ENCODE data around the gene NKAIN4. TPM values are rescaled to one million over a fixed set of nuclear protein-coding genes. Genes with fewer than 3 reads are reported as not detected.

The NKAIN4 gene
- total and polyA plus RNA-seq, 2 donors from 2014 or later = 29.7 to 107 TPM

DNA sequence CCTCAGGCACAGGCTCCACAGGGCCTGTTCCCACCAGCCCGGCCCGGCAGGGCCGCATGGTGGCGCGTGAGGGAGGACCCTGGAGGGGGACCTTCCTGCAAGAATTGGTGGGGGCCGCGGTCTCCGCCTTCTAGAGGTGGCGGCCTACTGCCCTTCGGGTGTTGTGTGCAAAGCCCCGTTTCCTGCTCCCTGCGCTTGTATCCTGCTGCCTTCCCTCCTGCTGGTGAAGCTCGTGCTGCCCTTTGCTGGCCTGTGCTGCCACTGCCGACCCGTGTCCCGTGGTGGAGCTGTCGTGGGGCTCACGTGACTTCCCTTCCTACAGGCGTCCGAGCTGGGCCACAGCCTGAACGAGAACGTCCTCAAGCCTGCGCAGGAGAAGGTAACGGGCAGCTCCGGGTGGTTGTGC lies 30.3 kb upstream of the NKAIN4 start:
- Histone ChIP-seq H3K9ac (ENCODE audit: low read length in 3 of 3) (no peak overlapping the region), H3K36me3 (ENCODE audit: control insufficient read depth in 2 of 3, insufficient read depth in 3 of 3, low read length in 3 of 3) (peaks cover 0 to 8% (median under 1%) of the 10 kb centered on the region in 3 donors), H3K27ac (ENCODE audit: low read depth in 2 of 2, low read length in 2 of 2) (no peak overlapping the region), H3K4me1 (ENCODE audit: control insufficient read depth in 2 of 3, insufficient read depth in 2 of 3, low read depth in 1 of 3, low read length in 3 of 3) (no peaks in the 10 kb centered on the region), H3K4me3 (ENCODE audit: low read length in 3 of 3) (no peak overlapping the region), H3K27me3 (ENCODE audit: control insufficient read depth, insufficient read depth, low read length) (no peaks in the 10 kb centered on the region), H3K9me3 (ENCODE audit: control insufficient read depth in 2 of 3, insufficient read depth in 1 of 3, low read length in 3 of 3) (no peaks in the 10 kb centered on the region)
- intact Hi-C loops (cut with DNase I) = no loop called here
- TF ChIP-seq, protein P1, sequence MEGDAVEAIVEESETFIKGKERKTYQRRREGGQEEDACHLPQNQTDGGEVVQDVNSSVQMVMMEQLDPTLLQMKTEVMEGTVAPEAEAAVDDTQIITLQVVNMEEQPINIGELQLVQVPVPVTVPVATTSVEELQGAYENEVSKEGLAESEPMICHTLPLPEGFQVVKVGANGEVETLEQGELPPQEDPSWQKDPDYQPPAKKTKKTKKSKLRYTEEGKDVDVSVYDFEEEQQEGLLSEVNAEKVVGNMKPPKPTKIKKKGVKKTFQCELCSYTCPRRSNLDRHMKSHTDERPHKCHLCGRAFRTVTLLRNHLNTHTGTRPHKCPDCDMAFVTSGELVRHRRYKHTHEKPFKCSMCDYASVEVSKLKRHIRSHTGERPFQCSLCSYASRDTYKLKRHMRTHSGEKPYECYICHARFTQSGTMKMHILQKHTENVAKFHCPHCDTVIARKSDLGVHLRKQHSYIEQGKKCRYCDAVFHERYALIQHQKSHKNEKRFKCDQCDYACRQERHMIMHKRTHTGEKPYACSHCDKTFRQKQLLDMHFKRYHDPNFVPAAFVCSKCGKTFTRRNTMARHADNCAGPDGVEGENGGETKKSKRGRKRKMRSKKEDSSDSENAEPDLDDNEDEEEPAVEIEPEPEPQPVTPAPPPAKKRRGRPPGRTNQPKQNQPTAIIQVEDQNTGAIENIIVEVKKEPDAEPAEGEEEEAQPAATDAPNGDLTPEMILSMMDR (IDR thresholded peaks at IDR 0.05; ENCODE audit: borderline replicate concordance, extremely low read depth, insufficient read depth) = no peak
- no peak for FAIRE-seq
- DNase-seq = peak in 1 of 5 donors; percentile 78

DNA sequence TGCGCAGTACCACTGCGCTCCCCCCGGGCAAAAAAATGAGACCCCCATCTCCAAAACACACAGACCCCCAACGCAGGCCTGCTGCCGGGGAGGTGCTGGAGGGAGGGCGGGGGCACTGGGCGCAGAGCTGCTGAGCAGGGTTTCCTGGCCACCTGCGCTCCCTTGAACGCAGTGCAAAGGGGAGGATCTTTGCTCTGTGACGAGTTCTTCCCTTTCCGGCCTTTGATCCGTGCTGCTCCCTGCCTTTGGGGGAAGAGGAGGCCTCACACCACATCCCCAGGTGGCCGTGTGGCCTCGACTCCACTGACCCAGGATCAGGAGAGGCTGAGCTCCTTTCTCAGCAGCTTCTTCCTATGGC lies 29.8 kb upstream of the NKAIN4 start:
- H3K27me3 ChIP-seq (ENCODE audit: control insufficient read depth, insufficient read depth, low read length) = no peaks in the 10 kb centered on the region
- H3K4me3 ChIP-seq (ENCODE audit: low read length in 3 of 3) = no peak overlapping the region
- FAIRE-seq (no peak), DNase-seq (no peak)
- TF ChIP-seq, protein P1 (IDR thresholded peaks at IDR 0.05; ENCODE audit: borderline replicate concordance, extremely low read depth, insufficient read depth) = no peak
- H3K9ac ChIP-seq (ENCODE audit: low read length in 3 of 3) = no peak overlapping the region
- H3K27ac ChIP-seq (ENCODE audit: low read depth in 2 of 2, low read length in 2 of 2) = no peak overlapping the region
- H3K9me3 ChIP-seq (ENCODE audit: control insufficient read depth in 2 of 3, insufficient read depth in 1 of 3, low read length in 3 of 3) = no peaks in the 10 kb centered on the region
- H3K36me3 ChIP-seq (ENCODE audit: control insufficient read depth in 2 of 3, insufficient read depth in 3 of 3, low read length in 3 of 3) = peaks cover 0 to 10% (median 3%) of the 10 kb centered on the region in 3 donors
- H3K4me1 ChIP-seq (ENCODE audit: control insufficient read depth in 2 of 3, insufficient read depth in 2 of 3, low read depth in 1 of 3, low read length in 3 of 3) = no peaks in the 10 kb centered on the region
- intact Hi-C loops (cut with DNase I) = no loop called here

DNA sequence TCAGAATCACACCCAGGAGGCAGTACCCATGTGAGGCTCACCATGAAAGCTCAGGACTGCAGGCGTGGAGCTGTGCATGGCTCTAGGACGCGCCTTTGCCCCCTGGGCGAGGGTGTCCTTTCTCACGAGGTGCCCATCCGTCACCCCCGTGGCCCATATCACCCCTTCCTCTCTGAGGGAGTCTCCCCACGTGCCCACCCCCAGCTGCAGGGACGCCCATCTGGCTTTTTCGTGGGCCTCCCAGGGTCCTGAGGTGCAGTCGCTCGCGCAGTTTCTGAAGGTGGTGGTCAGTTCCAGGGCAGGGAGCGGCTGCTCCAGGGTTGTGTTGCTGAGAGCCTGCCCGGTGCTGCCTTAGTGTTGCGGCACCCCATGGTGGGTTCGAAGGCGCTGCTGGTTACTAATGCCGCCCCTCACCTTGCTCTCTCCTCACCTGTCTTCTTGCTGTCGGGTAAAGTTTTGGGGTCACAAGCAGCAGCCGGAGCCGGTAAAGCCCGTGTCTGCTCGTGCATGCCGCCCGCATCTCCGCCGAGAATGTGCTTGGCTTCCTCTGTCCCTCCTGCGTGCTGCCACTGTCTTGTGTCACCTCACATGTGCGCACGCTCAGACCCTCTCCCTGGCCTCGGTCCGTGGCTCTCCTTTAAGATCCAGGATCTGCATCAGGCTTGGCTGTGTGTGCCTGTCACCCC lies 29.3 kb upstream of the NKAIN4 start:
- Histone ChIP-seq H3K36me3 (ENCODE audit: control insufficient read depth in 2 of 3, insufficient read depth in 3 of 3, low read length in 3 of 3) (peaks cover 0 to 10% (median 7%) of the 10 kb centered on the region in 3 donors), H3K4me1 (ENCODE audit: control insufficient read depth in 2 of 3, insufficient read depth in 2 of 3, low read depth in 1 of 3, low read length in 3 of 3) (no peaks in the 10 kb centered on the region), H3K9me3 (ENCODE audit: control insufficient read depth in 2 of 3, insufficient read depth in 1 of 3, low read length in 3 of 3) (no peaks in the 10 kb centered on the region), H3K9ac (ENCODE audit: low read length in 3 of 3) (no peak overlapping the region), H3K4me3 (ENCODE audit: low read length in 3 of 3) (no peak overlapping the region), H3K27me3 (ENCODE audit: control insufficient read depth, insufficient read depth, low read length) (no peaks in the 10 kb centered on the region), H3K27ac (ENCODE audit: low read depth in 2 of 2, low read length in 2 of 2) (no peak overlapping the region)
- TF ChIP-seq, protein P1 (IDR thresholded peaks at IDR 0.05; ENCODE audit: borderline replicate concordance, extremely low read depth, insufficient read depth) = no peak
- DNase-seq = no peak
- no peak for FAIRE-seq
- intact Hi-C loops (cut with DNase I) = no loop called here

DNA sequence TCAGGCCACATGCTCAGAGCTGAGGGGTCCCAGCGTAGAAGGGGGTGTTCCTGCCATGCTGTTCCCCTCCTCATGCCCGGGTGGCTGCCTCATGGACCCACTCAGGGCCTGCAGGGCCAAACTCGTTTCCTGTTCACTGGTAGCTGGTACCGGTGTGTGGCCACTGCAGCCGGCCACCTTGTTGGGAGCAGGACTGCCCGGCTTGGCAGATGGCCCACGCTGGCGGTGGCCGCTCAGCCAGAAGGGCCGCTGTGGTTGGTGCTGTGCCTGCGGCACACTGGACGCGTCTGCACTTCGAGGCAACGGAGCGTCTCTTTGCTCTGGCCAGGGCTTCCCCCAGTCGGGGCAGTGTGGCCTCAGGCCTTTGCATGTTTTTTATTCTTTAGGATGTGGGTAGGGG lies 28.7 kb upstream of the NKAIN4 start:
- no peak for DNase-seq

More for the DNA sequence above, 28.7 kb upstream of the NKAIN4 start:
- H3K4me1 ChIP-seq (ENCODE audit: control insufficient read depth in 2 of 3, insufficient read depth in 2 of 3, low read depth in 1 of 3, low read length in 3 of 3) = no peaks in the 10 kb centered on the region
- H3K9me3 ChIP-seq (ENCODE audit: control insufficient read depth in 2 of 3, insufficient read depth in 1 of 3, low read length in 3 of 3) = no peaks in the 10 kb centered on the region
- no peaks in the 10 kb centered on the region for H3K27me3 ChIP-seq (ENCODE audit: control insufficient read depth, insufficient read depth, low read length)
- H3K36me3 ChIP-seq (ENCODE audit: control insufficient read depth in 2 of 3, insufficient read depth in 3 of 3, low read length in 3 of 3) = peaks cover 0 to 10% (median 7%) of the 10 kb centered on the region in 3 donors
- H3K4me3 ChIP-seq (ENCODE audit: low read length in 3 of 3) = no peak overlapping the region
- TF ChIP-seq, protein P1 (IDR thresholded peaks at IDR 0.05; ENCODE audit: borderline replicate concordance, extremely low read depth, insufficient read depth) = no peak
- FAIRE-seq = no peak
- no peak overlapping the region for H3K27ac ChIP-seq (ENCODE audit: low read depth in 2 of 2, low read length in 2 of 2)
- no peak overlapping the region for H3K9ac ChIP-seq (ENCODE audit: low read length in 3 of 3)
- intact Hi-C loops (cut with DNase I) = no loop called here

Measured in kidney (tissue), 14 donors.